Panc1 (cell line): Measurements from ENCODE around the gene CLDN16. TPM values are rescaled to one million over a fixed set of nuclear protein-coding genes. Genes with fewer than 3 reads are reported as not detected.

Experiments used
- ATAC-seq: fragments of 200-7000 bp; cut with Tn5 transposase; 2 replicates; pipeline ENCODE4 v1.9.1; 2020; ENCODE audit warnings: mild to moderate bottlenecking, moderate library complexity
- BruUV-seq: library from RNA; stranded (reverse); fragments of 400-500 nt; replicated peaks from 2 replicates; lab custom pipeline; 2021; lab: Mats Ljungman, UMichigan
- CTCF ChIA-PET: fragments of 300-600 bp; sonication (Branson Sonifier 250); formaldehyde crosslinking; loops from one replicate; lab custom pipeline; 2022; ENCODE audit warnings: antibody characterized with exemption; lab: Charles Lee
- POLR2A ChIA-PET: fragments of 300-600 bp; sonication (Branson Sonifier 250); formaldehyde crosslinking; loops from one replicate; lab custom pipeline; 2022; ENCODE audit warnings: antibody characterized with exemption; lab: Charles Lee
- DNase-seq: peaks from one replicate; pipeline ENCODE4 v3.0.0-alpha.2; 2010; ENCODE audit warnings: low read depth, low spot score
- H3K27ac ChIP-seq: 2 replicates; pipeline ENCODE4 v1.5.1; 2011; ENCODE audit warnings: mild to moderate bottlenecking, low read length, inconsistent platforms
- H3K27me3 ChIP-seq: fragments of 200-500 bp; sonication (Bioruptor generic); 2 replicates; pipeline ENCODE4 v1.6.0; 2014; ENCODE audit warnings: low read length, inconsistent platforms; ENCODE audit not compliant: control insufficient read depth, insufficient read depth
- H3K36me3 ChIP-seq: fragments of 200-500 bp; sonication (Bioruptor generic); 2 replicates; pipeline ENCODE4 v1.5.1; 2014; ENCODE audit warnings: inconsistent platforms, mild to moderate bottlenecking, low read length, moderate library complexity; ENCODE audit not compliant: control insufficient read depth, insufficient read depth
- H3K4me1 ChIP-seq: 2 replicates; pipeline ENCODE4 v1.5.1; 2011; ENCODE audit warnings: inconsistent platforms, mild to moderate bottlenecking, low read length, moderate library complexity; ENCODE audit not compliant: control insufficient read depth, insufficient read depth
- H3K4me3 ChIP-seq, 2 experiments: 2 replicates each; pipeline ENCODE4 v1.5.1; 2011 to 2012; ENCODE audit warnings: low read depth in 2 of 2, low read length in 2 of 2, mild to moderate bottlenecking in 2 of 2, inconsistent platforms in 1 of 2, moderate library complexity in 1 of 2
- H3K9me3 ChIP-seq: fragments of 200-500 bp; sonication (Bioruptor generic); 2 replicates; pipeline ENCODE4 v1.5.1; 2014; ENCODE audit warnings: low read depth, mild to moderate bottlenecking, inconsistent platforms, low read length, moderate library complexity; ENCODE audit not compliant: control insufficient read depth, insufficient read depth
- CTCF ChIP-seq: fragments of 450-650 bp; IDR thresholded peaks from 2 replicates; pipeline ENCODE4 v1.5.1; 2017; ENCODE audit warnings: mild to moderate bottlenecking
- POLR2AphosphoS5 ChIP-seq: IDR thresholded peaks from 2 replicates; pipeline ENCODE4 v1.6.1; 2012; ENCODE audit warnings: mild to moderate bottlenecking, low read depth, low read length, moderate library complexity
- REST ChIP-seq, 2 experiments: IDR thresholded peaks; 2 replicates each; pipeline ENCODE4 v1.6.1; 2011 to 2012; ENCODE audit warnings: low read depth in 2 of 2, control low read depth in 1 of 2, low read length in 1 of 2, mild to moderate bottlenecking in 1 of 2, moderate library complexity in 1 of 2; ENCODE audit not compliant: insufficient read depth in 1 of 2
- SIN3A ChIP-seq: IDR thresholded peaks from 2 replicates; pipeline ENCODE4 v1.6.1; 2012; ENCODE audit warnings: low read depth, mild to moderate bottlenecking, low read length, moderate library complexity, borderline replicate concordance; ENCODE audit not compliant: insufficient read depth
- TCF7L2 ChIP-seq: IDR thresholded peaks from 2 replicates; pipeline ENCODE4 v1.6.1; 2011; ENCODE audit warnings: mild to moderate bottlenecking, low read depth, low read length, inconsistent platforms
- in situ Hi-C: cut with HindIII; loops from 2 replicates; pipeline ENCODE4 v1.10.0; 2016; ENCODE audit warnings: low sequenced_read_pairs, low pct_unique_long_range_greater_than_20kb
- intact Hi-C: fragments of 100-400 bp; cut with micrococcal nuclease; formaldehyde crosslinking; loops from one replicate; pipeline ENCODE4 v1.10.0; 2022; ENCODE audit not compliant: unreplicated experiment
- total RNA-seq: library from RNA; stranded (reverse); gene quantifications from one replicate; pipeline ENCODE4 v1.2.1, GENCODE V29; 2021; ENCODE audit not compliant: unreplicated experiment

Gene CLDN16
- total RNA-seq, 1 experiment from 2014 or later, result not detected

- no TSS peak for BruUV-seq
- H3K4me1 ChIP-seq, result no peaks in the 10 kb centered on the region
- no peak for ATAC-seq
- H3K4me3 ChIP-seq, result no peak overlapping the region
- in situ Hi-C loops (no loop called here), intact Hi-C loops (loop anchor here (5.0 kb wide), 1 partner anchor 215 kb away; no protein-coding TSS in a partner anchor)
- no peaks in the 10 kb centered on the region for H3K9me3 ChIP-seq
- H3K27me3 ChIP-seq, result no peaks in the 10 kb centered on the region
- H3K27ac ChIP-seq, result no peak overlapping the region
- DNase-seq, result no peak
- POLR2A ChIA-PET, result no interaction called here
- CTCF ChIA-PET, result no interaction called here
- H3K36me3 ChIP-seq, result no peaks in the 10 kb centered on the region
- no peak for TF ChIP-seq CTCF
- no peak for TF ChIP-seq TCF7L2
- TF ChIP-seq SIN3A, result no peak
- TF ChIP-seq POLR2AphosphoS5, result no peak
- no peak for TF ChIP-seq REST (IDR thresholded peaks at IDR 0.05; ENCODE audit: insufficient read depth in 1 of 2, low read depth in 2 of 2, low read length in 1 of 2)
These were observed 54.3 kb downstream of the CLDN16 start for GRCh38 chr3:190442240-190442639.

GRCh38 chr3:190443257-190443656 lies 55.3 kb downstream of the CLDN16 start:
- Histone ChIP-seq H3K27me3 (no peaks in the 10 kb centered on the region), H3K9me3 (no peaks in the 10 kb centered on the region), H3K27ac (no peak overlapping the region), H3K36me3 (no peaks in the 10 kb centered on the region), H3K4me3 (no peak overlapping the region), H3K4me1 (no peaks in the 10 kb centered on the region)
- ATAC-seq (no peak), DNase-seq (no peak)
- in situ Hi-C loops, result no loop called here
- TF ChIP-seq POLR2AphosphoS5 (no peak), SIN3A (no peak), REST (IDR thresholded peaks at IDR 0.05; ENCODE audit: insufficient read depth in 1 of 2, low read depth in 2 of 2, low read length in 1 of 2) (no peak), TCF7L2 (no peak), CTCF (peak; percentile 58; the same call in 1 of the 2 replicates)
- ChIA-PET POLR2A (interaction anchor here (0.7 kb wide), 1 partner anchor 14 kb away, joined by 3 read pairs; no protein-coding TSS in a partner anchor), CTCF (interaction anchor here (0.6 to 0.7 kb wide), 4 partner anchors 17 to 486 kb away, joined by 3 to 4 read pairs (median 3); no protein-coding TSS in a partner anchor)
- no TSS peak for BruUV-seq
- intact Hi-C loops, result loop anchor here (5.0 kb wide), 1 partner anchor 216 kb away; no protein-coding TSS in a partner anchor
